C4-2B (cell line): ENCODE measurements around the gene ZSCAN18.

Experiments used
- H3K27ac ChIP-seq: fragments of 450-650 bp; 2 replicates; pipeline ENCODE4 v1.5.1; 2017
- CTCF ChIP-seq: fragments of 450-650 bp; conservative IDR thresholded peaks from 2 replicates; pipeline ENCODE4 v1.5.1; 2017; ENCODE audit warnings: mild to moderate bottlenecking
- ZFX ChIP-seq: fragments of 450-650 bp; IDR thresholded peaks from 2 replicates; pipeline ENCODE4 v1.6.1; 2017

ZSCAN18 gene

DNA sequence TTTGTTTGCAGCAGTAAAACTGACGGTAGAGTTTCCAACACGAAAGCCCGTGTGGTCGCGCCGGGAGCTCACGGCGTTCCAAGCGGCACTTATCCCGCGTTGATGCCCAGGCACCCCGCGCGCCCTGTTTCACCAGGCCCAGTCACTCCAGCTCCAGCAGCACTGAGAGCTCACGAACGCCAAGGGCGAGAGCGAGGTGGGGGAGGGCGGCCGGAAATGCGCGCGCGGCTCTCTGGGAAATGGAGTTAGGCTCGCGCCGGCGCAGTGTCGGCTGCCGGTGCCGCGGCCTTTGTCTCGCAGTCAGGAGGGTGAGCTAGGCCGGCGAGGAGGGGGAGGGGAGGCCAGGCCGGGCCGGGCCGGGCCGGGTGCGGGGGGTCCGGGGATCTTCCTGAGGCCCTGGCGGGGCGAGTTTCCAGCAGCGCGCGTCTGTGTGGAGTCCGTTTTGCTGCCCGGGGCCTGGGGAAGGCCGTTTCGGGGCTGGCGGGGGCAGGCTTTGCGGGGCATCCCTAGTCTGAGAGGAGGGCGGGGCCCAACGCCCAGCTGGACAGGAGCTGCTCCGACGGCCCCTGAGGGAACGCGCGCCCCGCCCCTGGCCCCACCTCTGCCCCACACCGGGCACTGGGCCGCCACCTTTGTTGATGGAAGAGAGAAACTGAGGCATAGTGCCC is 38.9 kb downstream of the ZSCAN18 start, which contains the start of gene ZNF135:
TSS of gene ZNF135 (plus strand) at position 280 of the 668 bp plus-strand sequence. CDS start 721 bp downstream, outside the sequence.
- TF ChIP-seq CTCF = no peak
- TF ChIP-seq ZFX = no peak
- H3K27ac ChIP-seq = no peak within 1 kb of the TSS

- TF ChIP-seq ZFX (no peak), CTCF (no peak)
- no peak overlapping the region for H3K27ac ChIP-seq
Observed at GRCh38 chr19:58058467-58058866, 39.6 kb downstream of the ZSCAN18 start.

- no peak overlapping the region for H3K27ac ChIP-seq
- no peak for TF ChIP-seq CTCF
- no peak for TF ChIP-seq ZFX
Observed at GRCh38 chr19:58056861-58057260, 41.2 kb downstream of the ZSCAN18 start.

DNA sequence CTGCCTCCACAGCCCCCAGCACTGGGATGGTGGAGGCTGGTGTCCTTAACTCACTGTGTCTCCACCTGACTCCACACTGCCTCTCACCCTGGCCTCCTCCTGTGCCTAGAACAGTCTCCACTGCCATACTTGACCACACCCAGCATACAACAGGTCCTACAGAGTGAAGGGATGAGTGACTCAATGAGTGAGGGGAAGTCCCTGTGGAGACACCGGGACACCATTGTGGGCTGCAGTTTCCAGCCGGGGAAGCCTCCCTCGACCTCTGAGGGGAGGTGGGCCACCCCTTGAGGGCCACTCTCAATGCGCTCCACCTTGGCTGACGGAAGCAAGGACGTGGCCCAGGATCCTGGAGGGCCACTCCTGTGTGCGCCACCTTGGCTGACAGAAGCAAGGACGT is 41.8 kb downstream of the ZSCAN18 start:
- H3K27ac ChIP-seq = no peak overlapping the region
- no peak for TF ChIP-seq ZFX
- no peak for TF ChIP-seq CTCF

DNA sequence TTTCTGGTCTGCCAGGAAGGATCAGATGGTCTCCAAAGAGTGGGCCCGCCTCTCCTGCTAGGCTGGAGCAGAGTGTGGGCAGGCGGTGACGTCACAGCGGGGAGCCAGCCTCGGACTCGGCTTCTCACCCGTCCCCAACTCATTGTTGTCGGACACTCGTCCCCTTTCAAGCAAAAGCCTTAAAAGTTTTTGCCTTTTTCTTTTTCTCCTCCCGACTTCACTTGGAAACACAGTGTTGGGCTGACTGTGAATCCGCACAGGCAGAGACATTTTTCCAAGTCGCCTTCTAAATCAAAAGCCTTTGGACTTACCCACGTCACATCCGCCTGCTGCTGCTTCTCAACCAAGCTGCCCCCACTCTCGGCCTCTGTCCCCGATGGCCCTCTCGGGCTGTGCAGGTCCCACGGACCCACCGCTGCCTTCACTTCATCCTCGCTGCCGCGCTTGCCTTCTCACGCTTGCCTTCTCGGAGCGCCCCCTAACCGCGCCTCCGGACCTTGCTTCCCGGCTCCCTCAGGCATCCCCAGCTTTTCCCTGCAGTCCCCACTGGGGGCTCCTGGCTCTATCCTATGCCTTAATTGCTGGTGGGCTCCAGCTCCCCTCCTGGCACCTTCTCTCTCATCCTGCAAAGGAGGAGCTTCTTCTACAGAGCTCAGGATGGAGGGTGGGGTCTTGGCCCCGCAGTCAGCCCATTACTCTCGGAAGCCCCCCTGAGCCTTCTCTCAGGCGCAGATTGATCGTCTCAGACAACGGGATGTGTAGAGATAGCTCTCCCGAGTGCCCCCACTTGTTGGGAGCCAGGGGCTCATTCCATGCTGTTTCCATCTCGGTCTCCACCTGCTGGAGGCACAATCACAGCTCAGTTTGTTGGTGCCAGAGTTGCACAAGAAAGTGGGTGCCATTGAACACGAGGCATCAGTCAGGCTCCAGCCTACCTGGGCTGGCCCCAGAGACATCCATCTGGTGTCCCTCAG is 42.8 kb downstream of the ZSCAN18 start:
- no peak for TF ChIP-seq CTCF
- TF ChIP-seq ZFX = no peak
- H3K27ac ChIP-seq = no peak overlapping the region

DNA sequence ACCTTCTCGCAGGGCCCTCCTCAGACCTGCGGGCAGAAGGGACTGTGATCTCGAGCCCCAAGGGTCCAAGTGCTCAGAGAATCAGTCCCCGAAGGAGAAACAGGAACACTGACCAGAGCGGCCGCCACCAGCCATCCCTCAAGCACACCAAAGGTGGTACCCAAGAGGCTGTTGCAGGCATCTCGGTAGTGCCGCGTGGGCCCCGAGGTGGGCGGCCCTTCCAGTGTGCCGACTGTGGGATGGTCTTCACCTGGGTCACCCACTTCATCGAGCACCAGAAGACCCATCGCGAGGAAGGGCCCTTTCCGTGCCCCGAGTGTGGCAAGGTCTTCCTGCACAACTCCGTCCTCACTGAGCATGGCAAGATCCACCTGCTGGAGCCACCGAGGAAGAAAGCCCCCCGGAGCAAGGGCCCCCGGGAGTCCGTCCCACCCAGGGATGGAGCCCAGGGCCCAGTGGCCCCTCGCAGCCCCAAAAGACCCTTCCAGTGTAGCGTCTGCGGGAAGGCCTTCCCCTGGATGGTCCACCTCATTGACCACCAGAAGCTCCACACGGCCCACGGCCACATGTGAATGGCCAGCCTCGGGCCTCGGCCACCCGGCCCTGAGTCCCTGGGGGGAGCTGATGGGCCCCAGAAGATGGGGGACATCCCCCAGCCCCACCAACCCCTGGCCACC is 44.4 kb downstream of the ZSCAN18 start:
- TF ChIP-seq ZFX (no peak), CTCF (no peak)
- H3K27ac ChIP-seq = no peak overlapping the region

- H3K27ac ChIP-seq = no peak overlapping the region
- TF ChIP-seq CTCF = no peak
- no peak for TF ChIP-seq ZFX
Observed at GRCh38 chr19:58052256-58052655, 45.8 kb downstream of the ZSCAN18 start.
